LNCaP clone FGC (cell line): Measurements from ENCODE around the gene PRKG1.

Source experiments
- DNase-seq: peaks from one replicate; pipeline ENCODE4 v3.0.0-alpha.2; 2011; ENCODE audit warnings: low read depth
- H3K4me3 ChIP-seq: 2 replicates; pipeline ENCODE4 v1.5.1; 2011; ENCODE audit warnings: mild to moderate bottlenecking, low read depth, low read length, control low read depth
- TF ChIP-seq, protein P1 (sequence below): IDR thresholded peaks from 2 replicates; pipeline ENCODE4 v1.5.1; 2012; ENCODE audit warnings: mild to moderate bottlenecking; ENCODE audit not compliant: control insufficient read depth, insufficient read depth; ENCODE audit errors: extremely low read depth

PRKG1 gene

DNA sequence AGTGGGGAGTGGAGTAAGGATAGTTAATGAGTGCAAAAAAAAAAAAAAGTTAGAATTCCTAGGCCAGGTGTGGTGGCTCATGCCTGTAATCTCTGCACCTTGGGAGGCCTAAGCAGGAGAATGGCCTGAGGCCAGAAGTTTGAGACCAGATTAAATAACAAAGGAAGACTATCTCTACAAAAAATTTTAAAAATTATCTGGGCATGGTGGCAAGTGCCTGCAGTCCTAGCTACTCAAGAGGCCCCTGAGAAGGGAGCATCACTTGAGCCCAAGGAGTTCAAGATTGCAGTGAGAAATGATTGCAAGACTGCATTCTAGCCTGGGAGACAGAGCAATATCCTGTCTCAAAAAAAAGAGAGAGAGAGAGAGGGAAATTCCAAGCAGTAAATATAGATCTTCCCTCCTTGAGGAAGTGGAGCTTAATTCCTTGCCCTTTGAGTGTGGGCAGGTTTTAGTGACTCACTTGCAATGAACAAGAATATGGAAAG is 644.6 kb downstream of the PRKG1 start:
- TF ChIP-seq, protein P1, sequence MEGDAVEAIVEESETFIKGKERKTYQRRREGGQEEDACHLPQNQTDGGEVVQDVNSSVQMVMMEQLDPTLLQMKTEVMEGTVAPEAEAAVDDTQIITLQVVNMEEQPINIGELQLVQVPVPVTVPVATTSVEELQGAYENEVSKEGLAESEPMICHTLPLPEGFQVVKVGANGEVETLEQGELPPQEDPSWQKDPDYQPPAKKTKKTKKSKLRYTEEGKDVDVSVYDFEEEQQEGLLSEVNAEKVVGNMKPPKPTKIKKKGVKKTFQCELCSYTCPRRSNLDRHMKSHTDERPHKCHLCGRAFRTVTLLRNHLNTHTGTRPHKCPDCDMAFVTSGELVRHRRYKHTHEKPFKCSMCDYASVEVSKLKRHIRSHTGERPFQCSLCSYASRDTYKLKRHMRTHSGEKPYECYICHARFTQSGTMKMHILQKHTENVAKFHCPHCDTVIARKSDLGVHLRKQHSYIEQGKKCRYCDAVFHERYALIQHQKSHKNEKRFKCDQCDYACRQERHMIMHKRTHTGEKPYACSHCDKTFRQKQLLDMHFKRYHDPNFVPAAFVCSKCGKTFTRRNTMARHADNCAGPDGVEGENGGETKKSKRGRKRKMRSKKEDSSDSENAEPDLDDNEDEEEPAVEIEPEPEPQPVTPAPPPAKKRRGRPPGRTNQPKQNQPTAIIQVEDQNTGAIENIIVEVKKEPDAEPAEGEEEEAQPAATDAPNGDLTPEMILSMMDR: no peak
- no peak for DNase-seq

DNA sequence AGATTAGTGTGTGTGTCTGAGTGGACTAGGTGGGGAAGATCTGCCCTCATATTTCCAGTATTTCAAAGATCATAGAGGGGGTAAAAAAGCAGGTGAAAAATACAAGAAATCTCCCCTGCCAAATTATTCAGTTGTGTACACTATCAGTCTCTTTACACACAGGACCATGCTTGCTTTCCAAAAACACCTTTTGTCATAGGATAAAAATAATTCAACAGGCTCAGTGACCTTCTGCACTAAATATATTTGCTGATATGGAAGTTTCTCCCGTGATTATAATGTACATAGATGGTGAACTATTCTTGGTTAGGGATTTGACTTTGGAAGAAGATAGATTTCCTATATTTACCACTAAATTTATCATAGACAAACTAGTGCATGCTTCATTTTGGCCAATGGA is 649.8 kb downstream of the PRKG1 start:
- no peak for DNase-seq
- H3K4me3 ChIP-seq: no peak overlapping the region
- TF ChIP-seq, protein P1: no peak

More for the DNA sequence above, 644.6 kb downstream of the PRKG1 start:
- H3K4me3 ChIP-seq: no peak overlapping the region

DNA sequence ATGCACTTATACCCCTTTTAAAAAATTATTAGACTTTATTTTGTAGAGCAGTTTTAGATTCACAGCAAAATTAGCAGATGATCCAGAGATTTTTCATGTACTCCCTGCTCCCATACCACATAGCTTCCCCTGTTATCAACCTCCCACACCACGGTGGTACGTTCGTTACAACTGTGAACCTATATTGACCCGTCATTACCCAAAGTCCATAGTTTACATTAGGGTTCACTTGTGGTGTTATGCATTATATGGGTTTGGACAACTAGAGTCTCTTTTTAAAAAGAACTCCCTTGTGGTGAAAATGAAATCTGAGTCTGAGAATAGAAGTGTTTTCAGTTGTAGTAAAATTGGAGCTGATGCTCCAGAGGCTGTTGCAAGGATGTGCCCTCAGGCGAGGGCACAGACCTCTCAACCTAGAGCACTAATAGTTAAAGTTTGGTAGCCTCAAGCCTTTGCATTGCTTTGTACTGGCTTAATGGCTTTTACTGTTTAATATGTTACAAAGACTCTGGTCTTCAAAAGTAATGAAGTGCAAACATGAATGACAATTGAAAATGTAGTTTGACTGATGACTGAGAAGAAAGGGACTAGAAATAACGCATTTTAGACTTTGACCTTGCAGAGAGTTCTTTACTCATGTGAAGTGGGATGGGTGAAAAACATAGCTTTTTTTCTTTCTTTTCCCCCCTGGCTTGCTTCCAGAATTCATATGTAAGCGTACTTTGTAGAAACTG is 655.7 kb downstream of the PRKG1 start:
- no peak overlapping the region for H3K4me3 ChIP-seq
- no peak for DNase-seq
- TF ChIP-seq, protein P1: no peak

DNA sequence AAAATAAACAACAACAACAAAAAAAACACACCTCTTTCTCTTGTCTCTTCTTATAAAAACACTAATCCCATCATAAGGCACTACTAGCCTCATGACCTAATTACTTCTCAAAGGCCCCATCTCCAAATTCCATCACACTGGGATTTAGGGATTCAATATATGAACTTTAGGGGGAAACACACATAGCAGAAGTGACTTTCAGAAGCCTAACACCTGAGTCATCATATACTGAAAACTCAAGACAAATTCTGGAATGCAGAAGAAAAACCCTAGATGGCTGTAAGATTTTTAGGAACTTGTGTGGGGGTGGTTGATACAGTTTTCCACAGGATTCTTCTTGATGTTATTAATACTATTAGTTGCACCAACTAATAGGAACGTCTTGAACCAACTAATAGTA is 658.8 kb downstream of the PRKG1 start:
- TF ChIP-seq, protein P1: no peak
- H3K4me3 ChIP-seq: no peak overlapping the region
- no peak for DNase-seq

DNA sequence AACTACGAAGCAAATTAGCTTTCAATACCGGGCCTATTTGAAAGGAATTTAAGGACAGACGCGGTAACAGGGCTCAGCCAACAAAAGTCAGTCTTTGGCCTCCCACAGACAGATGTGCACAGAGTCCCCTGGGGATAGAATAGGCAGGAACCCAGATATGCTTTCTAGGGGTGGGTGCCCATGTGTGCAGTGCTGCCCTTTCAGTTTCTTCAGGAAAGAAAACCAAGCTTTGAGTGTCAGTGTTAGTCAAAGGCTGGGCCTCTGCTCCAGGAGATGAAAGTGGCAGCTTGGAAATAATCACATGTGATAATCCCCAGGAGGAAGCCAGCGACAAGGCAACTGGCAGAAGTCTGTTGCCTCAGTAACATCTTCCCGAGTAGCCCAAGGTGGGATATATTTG is 668.9 kb downstream of the PRKG1 start:
- TF ChIP-seq, protein P1: no peak
- H3K4me3 ChIP-seq: no peak overlapping the region
- DNase-seq: no peak

DNA sequence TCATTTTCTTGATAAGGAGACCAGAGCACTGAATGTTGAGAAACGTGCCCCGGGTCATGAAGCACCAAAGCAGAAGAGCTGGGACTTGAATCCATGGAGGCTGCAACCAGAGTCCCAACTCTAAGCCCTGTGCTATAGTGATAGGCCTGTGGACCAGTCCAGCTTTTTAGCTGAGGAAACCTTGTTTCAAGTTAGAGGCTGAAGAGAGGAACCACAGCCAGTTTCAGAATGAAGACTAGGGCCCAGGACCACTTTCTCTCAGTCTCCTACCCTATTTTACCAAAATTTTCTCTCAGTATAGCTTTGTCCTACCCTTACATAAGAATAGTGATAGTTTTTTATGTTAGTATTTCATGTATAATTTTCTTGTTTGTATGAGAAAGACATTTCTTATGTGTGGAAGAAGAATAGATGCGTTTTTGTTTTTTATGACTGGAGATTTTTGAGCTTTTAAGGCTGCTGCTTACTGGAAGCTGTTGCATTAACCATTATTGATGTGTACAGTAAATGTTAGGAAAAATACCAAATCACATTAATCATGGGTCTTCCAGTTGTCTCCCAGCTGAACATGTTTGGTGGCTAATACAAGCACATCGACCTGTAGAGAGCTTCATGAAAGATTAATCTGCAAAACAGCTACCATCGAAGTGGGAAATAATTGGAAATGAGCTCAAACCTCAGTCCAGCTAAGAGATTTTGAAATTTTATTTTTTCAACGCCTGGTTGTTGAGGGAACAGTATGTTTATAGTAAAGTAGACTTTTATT is 670.1 kb downstream of the PRKG1 start:
- TF ChIP-seq, protein P1: no peak
- no peak overlapping the region for H3K4me3 ChIP-seq
- DNase-seq: no peak
